Peyer's patch (tissue), 4 donors: ENCODE measurements around the gene RARG. TPM values are rescaled to one million over a fixed set of nuclear protein-coding genes. Genes with fewer than 3 reads are reported as not detected.

Source experiments
- DNase-seq, 3 donors: peaks; one replicate each; pipeline ENCODE4 v3.0.0-alpha.2; 2017 to 2019
- H3K27ac ChIP-seq, 4 donors: fragments of 200-600 bp; sonication (generic); one replicate each; pipeline ENCODE4 v1.5.1; 2016 to 2019
- H3K27me3 ChIP-seq, 2 donors: fragments of 200-600 bp; sonication (generic); one replicate each; pipeline ENCODE4 v1.5.1; 2019
- H3K36me3 ChIP-seq, 3 donors: fragments of 200-600 bp; sonication (generic); one replicate each; pipeline ENCODE4 v1.5.1; 2016 to 2019
- H3K4me1 ChIP-seq, 4 donors: fragments of 200-600 bp; sonication (generic); one replicate each; pipeline ENCODE4 v1.5.1; 2016 to 2019
- H3K4me3 ChIP-seq, 4 donors: fragments of 200-600 bp; sonication (generic); 1 replicate in 3 of 4; 2 replicates in 1 of 4; pipeline ENCODE4 v1.5.1; 2016 to 2019; ENCODE audit warnings: mild to moderate bottlenecking in 1 of 4
- H3K9me3 ChIP-seq, 4 donors: fragments of 200-600 bp; sonication (generic); one replicate each; pipeline ENCODE4 v1.5.1; 2016 to 2019; ENCODE audit warnings: mild to moderate bottlenecking in 1 of 4
- POLR2A ChIP-seq, 2 donors: fragments of 450-650 bp; IDR thresholded peaks; one replicate each; pipeline ENCODE4 v1.5.1; 2017; ENCODE audit warnings: antibody characterized with exemption in 2 of 2, mild to moderate bottlenecking in 2 of 2, moderate library complexity in 2 of 2
- total RNA-seq, 4 donors: library from RNA; depleted of rRNA; stranded (reverse); fragments of >200 nt; gene quantifications; one replicate each; pipeline ENCODE4 v1.1.0, GENCODE V29; 2016
- TF ChIP-seq, protein P1 (sequence below), 6 experiments: fragments of 450-650 bp in 4 of 6; fragments of 200-600 bp in 2 of 6; sonication (generic) in 1 of 6; IDR thresholded peaks; one replicate each; pipeline ENCODE4 v1.5.1; 2017 to 2019; ENCODE audit warnings: antibody characterized with exemption in 6 of 6, mild to moderate bottlenecking in 3 of 6, moderate library complexity in 1 of 6

Gene RARG
- total RNA-seq, 4 donors from 2014 or later: 1.9 to 10.7 (median 5.7) TPM

DNA sequence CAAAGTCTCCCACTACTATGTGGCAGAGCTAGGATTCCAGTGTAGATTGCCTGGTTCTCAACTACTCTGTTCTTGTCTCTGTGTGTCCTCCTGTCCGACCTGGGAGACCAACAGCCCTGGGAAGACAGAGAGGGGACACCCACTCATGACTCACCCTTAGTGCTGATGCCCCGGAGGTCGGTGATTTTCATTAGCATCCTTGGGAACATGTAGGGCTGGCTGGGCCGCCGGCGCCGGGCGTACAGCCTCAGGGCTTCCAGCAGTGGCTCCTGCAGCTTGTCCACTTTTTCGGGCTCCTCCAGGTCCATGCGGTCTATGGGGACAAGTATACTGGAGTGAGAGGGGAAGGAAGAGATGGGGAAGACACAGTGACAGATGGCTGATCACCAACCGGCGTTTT lies 19.1 kb downstream of the RARG start:
- DNase-seq: no peak
- Histone ChIP-seq H3K4me1 (peaks cover 0 to 35% (median 22%) of the 10 kb centered on the region in 4 donors), H3K27ac (no peak overlapping the region), H3K27me3 (no peaks in the 10 kb centered on the region), H3K9me3 (no peaks in the 10 kb centered on the region), H3K36me3 (peaks cover 0 to 18% (median 0%) of the 10 kb centered on the region in 3 donors), H3K4me3 (no peak overlapping the region)
- TF ChIP-seq POLR2A (IDR thresholded peaks at IDR 0.05): no peak
- TF ChIP-seq, protein P1, sequence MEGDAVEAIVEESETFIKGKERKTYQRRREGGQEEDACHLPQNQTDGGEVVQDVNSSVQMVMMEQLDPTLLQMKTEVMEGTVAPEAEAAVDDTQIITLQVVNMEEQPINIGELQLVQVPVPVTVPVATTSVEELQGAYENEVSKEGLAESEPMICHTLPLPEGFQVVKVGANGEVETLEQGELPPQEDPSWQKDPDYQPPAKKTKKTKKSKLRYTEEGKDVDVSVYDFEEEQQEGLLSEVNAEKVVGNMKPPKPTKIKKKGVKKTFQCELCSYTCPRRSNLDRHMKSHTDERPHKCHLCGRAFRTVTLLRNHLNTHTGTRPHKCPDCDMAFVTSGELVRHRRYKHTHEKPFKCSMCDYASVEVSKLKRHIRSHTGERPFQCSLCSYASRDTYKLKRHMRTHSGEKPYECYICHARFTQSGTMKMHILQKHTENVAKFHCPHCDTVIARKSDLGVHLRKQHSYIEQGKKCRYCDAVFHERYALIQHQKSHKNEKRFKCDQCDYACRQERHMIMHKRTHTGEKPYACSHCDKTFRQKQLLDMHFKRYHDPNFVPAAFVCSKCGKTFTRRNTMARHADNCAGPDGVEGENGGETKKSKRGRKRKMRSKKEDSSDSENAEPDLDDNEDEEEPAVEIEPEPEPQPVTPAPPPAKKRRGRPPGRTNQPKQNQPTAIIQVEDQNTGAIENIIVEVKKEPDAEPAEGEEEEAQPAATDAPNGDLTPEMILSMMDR (IDR thresholded peaks at IDR 0.05): no peak

DNA sequence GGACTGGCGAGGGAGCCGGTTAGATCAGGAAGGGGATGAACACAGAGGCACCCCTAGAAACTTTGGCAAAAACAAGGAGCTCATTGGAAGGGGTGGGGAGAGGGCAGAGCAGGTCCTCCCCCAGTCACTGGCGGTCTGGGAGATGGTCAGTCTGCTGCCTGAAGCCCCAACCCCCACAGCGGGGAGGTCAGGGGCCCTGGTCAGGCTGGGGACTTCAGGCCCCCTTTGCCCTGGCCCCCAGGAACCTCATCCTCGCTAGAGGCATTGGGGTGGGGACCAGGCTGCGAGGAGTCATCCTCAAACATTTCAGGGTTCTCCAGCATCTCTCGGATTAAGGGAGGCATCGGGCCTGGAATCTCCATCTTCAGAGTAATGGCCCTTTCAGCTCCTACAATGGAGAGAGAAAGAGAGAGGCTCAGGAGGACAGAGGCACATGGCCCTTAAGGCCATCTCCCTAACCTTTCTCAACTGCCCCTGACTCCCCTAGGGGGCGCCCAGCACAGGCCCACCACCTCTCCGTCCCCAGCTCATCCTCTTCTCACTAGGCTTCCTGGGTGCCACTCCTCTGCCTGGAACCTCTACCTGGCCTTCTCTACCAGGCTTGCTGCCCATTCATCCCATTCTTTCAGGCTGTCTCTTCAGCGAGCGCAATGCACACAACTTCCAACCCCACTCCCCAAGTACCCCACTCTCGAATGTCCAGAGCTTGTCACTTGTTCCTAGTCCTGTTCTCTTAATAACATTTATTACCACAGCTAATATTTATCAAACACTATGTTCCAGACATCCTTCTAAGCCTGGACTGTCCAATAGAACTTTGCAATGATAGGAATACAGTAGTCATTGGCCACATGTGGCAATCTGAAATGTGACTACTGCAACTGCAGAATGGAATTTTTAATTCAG lies 20.3 kb downstream of the RARG start:
- DNase-seq: peak in 1 of 3 donors; percentile 44
- H3K36me3 ChIP-seq: peaks cover 0 to 18% (median 0%) of the 10 kb centered on the region in 3 donors

DNA sequence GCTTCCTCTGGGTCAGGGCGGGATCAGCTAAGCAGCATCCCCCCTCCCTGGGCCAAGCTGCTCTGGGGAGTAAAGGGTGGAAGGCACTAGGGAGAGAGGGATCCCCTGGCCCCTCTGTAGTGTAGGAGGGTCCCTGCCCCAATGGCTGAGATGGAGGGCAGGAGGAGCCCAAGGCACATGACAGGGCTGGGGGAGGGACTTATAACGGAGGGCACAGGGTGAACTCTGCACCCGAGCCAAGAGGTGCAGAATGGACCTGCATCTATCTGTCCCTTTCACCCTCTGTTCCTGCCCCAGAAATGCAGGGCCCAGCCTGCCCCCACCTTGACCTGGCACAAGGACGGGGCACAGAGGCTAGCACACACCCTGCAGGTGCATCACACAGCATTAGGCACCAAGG lies 21.2 kb downstream of the RARG start:
- DNase-seq: no peak
- no peaks in the 10 kb centered on the region for H3K27me3 ChIP-seq
- no peak overlapping the region for H3K4me3 ChIP-seq
- no peaks in the 10 kb centered on the region for H3K9me3 ChIP-seq
- peaks cover 0 to 28% (median 22%) of the 10 kb centered on the region in 4 donors for H3K4me1 ChIP-seq
- H3K36me3 ChIP-seq: peaks cover 0 to 18% (median 0%) of the 10 kb centered on the region in 3 donors
- no peak for TF ChIP-seq POLR2A (IDR thresholded peaks at IDR 0.05)
- TF ChIP-seq, protein P1 (IDR thresholded peaks at IDR 0.05): no peak
- no peak overlapping the region for H3K27ac ChIP-seq

More for the DNA sequence above, 20.3 kb downstream of the RARG start:
- H3K4me1 ChIP-seq: peaks cover 0 to 32% (median 24%) of the 10 kb centered on the region in 4 donors
- H3K4me3 ChIP-seq: no peak overlapping the region
- no peak overlapping the region for H3K27ac ChIP-seq
- TF ChIP-seq, protein P1 (IDR thresholded peaks at IDR 0.05): peak in 4 of 6 experiments; percentile 5 to 37 (median 17)
- no peak for TF ChIP-seq POLR2A (IDR thresholded peaks at IDR 0.05)
- no peaks in the 10 kb centered on the region for H3K9me3 ChIP-seq
- no peaks in the 10 kb centered on the region for H3K27me3 ChIP-seq

DNA sequence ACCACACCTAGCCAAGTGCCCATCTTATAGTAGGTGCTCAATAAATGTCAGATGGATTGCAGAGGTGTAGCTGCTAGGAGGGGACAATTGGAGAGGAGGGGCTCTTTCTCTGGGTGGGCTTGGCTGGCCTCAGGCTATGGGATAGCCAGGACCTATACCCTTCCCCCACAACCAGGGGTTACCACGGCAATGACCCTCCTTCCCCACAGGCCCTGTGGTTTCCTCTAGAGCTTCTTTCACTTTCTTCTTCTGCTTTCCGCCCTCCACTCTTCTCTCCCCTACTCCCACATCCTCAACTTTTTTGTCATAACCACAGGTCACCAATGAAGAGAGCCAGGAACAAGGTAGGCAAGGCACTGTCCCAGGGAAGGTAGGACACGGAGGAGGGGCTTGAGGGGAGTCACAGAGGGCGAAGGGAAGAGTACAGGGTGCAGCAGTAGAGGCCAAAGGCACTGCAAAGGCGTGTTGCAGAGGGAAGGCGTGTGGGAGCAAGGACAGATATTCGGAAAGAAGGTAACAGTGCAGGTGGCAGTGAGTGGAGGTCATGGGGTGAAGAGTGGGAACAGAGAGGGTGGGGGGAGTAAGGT lies 23.0 kb downstream of the RARG start:
- peak overlapping the region in 3 of 4 donors; percentile 14 to 33 (median 15) for H3K4me3 ChIP-seq
- H3K27ac ChIP-seq: peak overlapping the region; percentile 36 to 86 (median 64)
- no peaks in the 10 kb centered on the region for H3K27me3 ChIP-seq
- no peak for TF ChIP-seq POLR2A (IDR thresholded peaks at IDR 0.05)
- TF ChIP-seq, protein P1 (IDR thresholded peaks at IDR 0.05): no peak
- peak; percentile 26 to 72 (median 72) for DNase-seq
- no peaks in the 10 kb centered on the region for H3K9me3 ChIP-seq
- peaks cover 0 to 34% (median 22%) of the 10 kb centered on the region in 4 donors for H3K4me1 ChIP-seq
- H3K36me3 ChIP-seq: peaks cover 0 to 18% (median 0%) of the 10 kb centered on the region in 3 donors

DNA sequence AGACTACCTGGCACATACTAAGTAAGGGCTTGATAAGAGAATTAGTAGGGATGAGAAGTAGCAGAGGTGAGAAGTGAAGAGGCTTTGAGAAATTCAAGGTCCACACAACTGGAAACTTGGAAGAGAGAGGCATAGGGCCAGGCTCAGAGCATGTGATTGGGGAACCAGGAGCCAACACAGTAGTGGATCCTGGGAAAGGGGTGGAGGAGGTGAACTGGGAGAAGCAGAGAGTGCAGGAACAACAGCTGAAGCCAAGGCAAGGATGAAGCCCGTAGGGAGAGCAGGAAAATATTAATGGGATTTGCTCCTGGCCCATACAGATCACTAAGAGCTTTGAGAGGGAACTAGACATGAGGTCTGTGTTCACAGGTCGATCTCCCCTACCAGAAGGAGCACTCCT lies 23.6 kb downstream of the RARG start:
- peak overlapping the region; percentile 36 to 86 (median 64) for H3K27ac ChIP-seq
- H3K4me3 ChIP-seq: peak overlapping the region in 1 of 4 donors; percentile 33
- no peaks in the 10 kb centered on the region for H3K27me3 ChIP-seq
- no peaks in the 10 kb centered on the region for H3K9me3 ChIP-seq
- no peak for DNase-seq
- peaks cover 0 to 34% (median 18%) of the 10 kb centered on the region in 4 donors for H3K4me1 ChIP-seq
- TF ChIP-seq POLR2A (IDR thresholded peaks at IDR 0.05): no peak
- TF ChIP-seq, protein P1 (IDR thresholded peaks at IDR 0.05): no peak
- peaks cover 0 to 15% (median 0%) of the 10 kb centered on the region in 3 donors for H3K36me3 ChIP-seq
